CMK (cell line): ENCODE measurements around the gene TAF1B.

Source experiments
- DNase-seq: peaks from one replicate; pipeline ENCODE4 v3.0.0-alpha.2; 2010; ENCODE audit warnings: low read depth

The TAF1B gene

GRCh38 chr2:9967053-9967775, 123.9 kb downstream of the TAF1B start:
- DNase-seq, result no peak

- no peak for DNase-seq
Observed at GRCh38 chr2:9968553-9969497, 125.6 kb downstream of the TAF1B start.

- DNase-seq, result no peak
Observed at GRCh38 chr2:9970200-9971044, 127.1 kb downstream of the TAF1B start.

- DNase-seq, result no peak
Observed at GRCh38 chr2:9971105-9971818, 128.0 kb downstream of the TAF1B start.

GRCh38 chr2:9971890-9972289, 128.6 kb downstream of the TAF1B start:
- DNase-seq, result no peak

- no peak for DNase-seq
Observed at GRCh38 chr2:9972621-9973479, 129.6 kb downstream of the TAF1B start.

- no peak for DNase-seq
Observed at GRCh38 chr2:9973690-9974089, 130.4 kb downstream of the TAF1B start.

- no peak for DNase-seq
Observed at GRCh38 chr2:9974343-9974742, 131.1 kb downstream of the TAF1B start.

- DNase-seq, result no peak
Observed at GRCh38 chr2:9975328-9975727, 132.1 kb downstream of the TAF1B start.

- no peak for DNase-seq
Observed at GRCh38 chr2:9975805-9976447, 132.7 kb downstream of the TAF1B start.

GRCh38 chr2:9979977-9980376, 136.7 kb downstream of the TAF1B start:
- no peak for DNase-seq

GRCh38 chr2:9980520-9980919, 137.2 kb downstream of the TAF1B start:
- DNase-seq, result no peak

- DNase-seq, result no peak
Observed at GRCh38 chr2:9981655-9982054, 138.4 kb downstream of the TAF1B start.

GRCh38 chr2:9982248-9982647, 139.0 kb downstream of the TAF1B start:
- no peak for DNase-seq

GRCh38 chr2:9982891-9983290, 139.6 kb downstream of the TAF1B start:
- no peak for DNase-seq

- no peak for DNase-seq
Observed at GRCh38 chr2:9983401-9984216, 140.3 kb downstream of the TAF1B start.
